GM23338 (cell line): ENCODE results near the gene RBP7. TPM values are rescaled to one million over a fixed set of nuclear protein-coding genes. Genes with fewer than 3 reads are reported as not detected.

Source experiments
- ATAC-seq: fragments of 200-7000 bp; cut with Tn5 transposase; 3 replicates; pipeline ENCODE4 v1.9.1; 2020
- DNase-seq: peaks from one replicate; pipeline ENCODE4 v3.0.0-alpha.2; 2015; ENCODE audit warnings: low spot score
- H2AFZ ChIP-seq: fragments of 200-600 bp; sonication (generic); 2 replicates; pipeline ENCODE4 v1.8.0; 2016; ENCODE audit warnings: antibody characterized with exemption, mild to moderate bottlenecking, moderate library complexity
- H3F3A ChIP-seq: fragments of 200-600 bp; sonication (generic); replicated peaks from 2 replicates; pipeline ENCODE4 v1.8.0; 2017; ENCODE audit warnings: antibody characterized with exemption, mixed run types, low read depth
- H3K27ac ChIP-seq: fragments of 200-600 bp; sonication (generic); 2 replicates; pipeline ENCODE4 v1.6.1; 2016; ENCODE audit warnings: low read depth
- H3K27me3 ChIP-seq: fragments of 200-600 bp; sonication (generic); 2 replicates; pipeline ENCODE4 v1.8.0; 2016; ENCODE audit warnings: mild to moderate bottlenecking, mixed run types, moderate library complexity; ENCODE audit not compliant: insufficient read depth
- H3K36me3 ChIP-seq: fragments of 200-600 bp; sonication (generic); 2 replicates; pipeline ENCODE4 v1.8.0; 2016; ENCODE audit warnings: mild to moderate bottlenecking; ENCODE audit not compliant: insufficient read depth
- H3K4me1 ChIP-seq: fragments of 200-600 bp; sonication (generic); 2 replicates; pipeline ENCODE4 v1.8.0; 2016; ENCODE audit warnings: mild to moderate bottlenecking, moderate library complexity; ENCODE audit not compliant: insufficient read depth
- H3K4me2 ChIP-seq: fragments of 200-600 bp; sonication (generic); 2 replicates; pipeline ENCODE4 v1.7.1; 2017; ENCODE audit warnings: mixed run types
- H3K4me3 ChIP-seq: fragments of 200-600 bp; sonication (generic); 2 replicates; pipeline ENCODE4 v1.6.1; 2016; ENCODE audit warnings: mixed run types
- H3K79me2 ChIP-seq: fragments of 200-600 bp; sonication (generic); replicated peaks from 2 replicates; pipeline ENCODE4 v1.8.0; 2017; ENCODE audit warnings: mild to moderate bottlenecking; ENCODE audit not compliant: insufficient read depth
- H3K9me2 ChIP-seq: fragments of 200-600 bp; sonication (generic); 2 replicates; pipeline ENCODE4 v1.8.0; 2017; ENCODE audit not compliant: insufficient read depth
- H4K20me1 ChIP-seq: fragments of 200-600 bp; sonication (generic); replicated peaks from 2 replicates; pipeline ENCODE4 v1.8.0; 2017; ENCODE audit warnings: mild to moderate bottlenecking; ENCODE audit not compliant: insufficient read depth
- H3K27ac Mint-ChIP-seq: 2 replicates; pipeline ENCODE4 v1.8.0; 2020; ENCODE audit warnings: inconsistent platforms, mild to moderate bottlenecking, moderate library complexity, mixed read lengths
- H3K27me3 Mint-ChIP-seq: 3 replicates; pipeline ENCODE4 v1.8.0; 2022; ENCODE audit warnings: low read depth, mild to moderate bottlenecking, moderate library complexity, mixed read lengths, inconsistent platforms; ENCODE audit not compliant: insufficient read depth, poor library complexity
- H3K36me3 Mint-ChIP-seq: 3 replicates; pipeline ENCODE4 v1.8.0; 2021; ENCODE audit warnings: low read depth, mild to moderate bottlenecking, inconsistent platforms, moderate library complexity, mixed read lengths
- H3K4me1 Mint-ChIP-seq: 3 replicates; pipeline ENCODE4 v1.8.0; 2020; ENCODE audit warnings: mild to moderate bottlenecking, inconsistent platforms, mixed read lengths
- H3K4me3 Mint-ChIP-seq: 3 replicates; pipeline ENCODE4 v1.8.0; 2021; ENCODE audit warnings: moderate library complexity, mild to moderate bottlenecking, inconsistent platforms, mixed read lengths
- H3K9me3 Mint-ChIP-seq: 3 replicates; pipeline ENCODE4 v1.8.0; 2020; ENCODE audit warnings: moderate library complexity, mild to moderate bottlenecking, inconsistent platforms, mixed read lengths
- CREB1 ChIP-seq: fragments of 250-450 bp; sonication (Bioruptor Pico); IDR thresholded peaks from 2 replicates; pipeline ENCODE4 v1.5.0; 2020; ENCODE audit warnings: low read depth, mild to moderate bottlenecking, moderate library complexity
- CTCF ChIP-seq, 2 experiments: fragments of 200-600 bp in 1 of 2; sonication (generic) in 1 of 2; conservative IDR thresholded peaks; 2 replicates each; pipeline versions ENCODE4 v1.5.1 to v1.6.1; 2016 to 2017; ENCODE audit warnings: antibody characterized with exemption in 2 of 2, low read depth in 2 of 2, mild to moderate bottlenecking in 2 of 2, moderate library complexity in 1 of 2
- ETS1 ChIP-seq: IDR thresholded peaks from 2 replicates; pipeline ENCODE4 v1.6.1; 2016; ENCODE audit warnings: antibody characterized with exemption
- EZH2 ChIP-seq: fragments of 200-600 bp; sonication (generic); IDR thresholded peaks from one replicate; pipeline ENCODE4 v1.8.0; 2017; ENCODE audit warnings: antibody characterized with exemption, mild to moderate bottlenecking, low read depth; ENCODE audit not compliant: unreplicated experiment
- EZH2phosphoT487 ChIP-seq: fragments of 200-600 bp; sonication (generic); IDR thresholded peaks from one replicate; pipeline ENCODE4 v1.8.1; 2018; ENCODE audit warnings: antibody characterized with exemption; ENCODE audit not compliant: unreplicated experiment
- JUNB ChIP-seq: IDR thresholded peaks from one replicate; pipeline ENCODE4 v1.6.1; 2016; ENCODE audit warnings: antibody characterized with exemption; ENCODE audit not compliant: unreplicated experiment
- NANOG ChIP-seq: IDR thresholded peaks from 2 replicates; pipeline ENCODE4 v1.6.1; 2016; ENCODE audit warnings: antibody characterized with exemption, borderline replicate concordance
- POLR2AphosphoS5 ChIP-seq: IDR thresholded peaks from 2 replicates; pipeline ENCODE4 v1.6.1; 2016; ENCODE audit warnings: antibody characterized with exemption, low read depth
- REST ChIP-seq: IDR thresholded peaks from one replicate; pipeline ENCODE4 v1.6.1; 2018; ENCODE audit warnings: antibody characterized with exemption; ENCODE audit not compliant: unreplicated experiment
- STAT1 ChIP-seq: IDR thresholded peaks from one replicate; pipeline ENCODE4 v1.6.1; 2016; ENCODE audit warnings: antibody characterized with exemption; ENCODE audit not compliant: unreplicated experiment
- ZNF114 ChIP-seq: fragments of 250-450 bp; sonication (Bioruptor Pico); IDR thresholded peaks from 2 replicates; pipeline ENCODE4 v1.5.0; 2020; ENCODE audit warnings: mild to moderate bottlenecking, moderate library complexity
- ZNF331 ChIP-seq: fragments of 250-450 bp; sonication (Bioruptor Pico); IDR thresholded peaks from 2 replicates; pipeline ENCODE4 v1.5.0; 2020; ENCODE audit warnings: low read depth, mild to moderate bottlenecking, moderate library complexity
- ZNF462 ChIP-seq: fragments of 250-450 bp; sonication (Bioruptor Pico); IDR thresholded peaks from 2 replicates; pipeline ENCODE4 v1.5.0; 2020; ENCODE audit warnings: mild to moderate bottlenecking, moderate library complexity
- polyA plus RNA-seq: library from polyadenylated mRNA; unstranded; fragments of >200 nt; fragmentation: Nextera tagmentation; extraction: Ambion mirVana; gene quantifications from 2 replicates; pipeline ENCODE4 v1.2.1, GENCODE V29; 2016
- total RNA-seq: library from RNA; depleted of rRNA; stranded (reverse); fragments of >200 nt; shearing (Covaris generic); gene quantifications from 2 replicates; pipeline ENCODE4 v1.2.3, GENCODE V29; 2014

Gene RBP7
- total and polyA plus RNA-seq, 2 experiments from 2014 or later: 3.2 to 16.7 TPM

GRCh38 chr1:10054465-10054864, 57.4 kb downstream of the RBP7 start:
- no peak for ATAC-seq
- Histone ChIP-seq H2AFZ (no peak overlapping the region), H4K20me1 (peaks cover 38% of the 10 kb centered on the region), H3K4me1 (peaks cover 4% of the 10 kb centered on the region), H3K27me3 (no peaks in the 10 kb centered on the region), H3K4me3 (no peak overlapping the region), H3F3A (0 out of 2 replicates have a peak, but pooled peaks cover 3% of the 10 kb centered on the region), H3K9me2 (no peaks in the 10 kb centered on the region), H3K36me3 (no peaks in the 10 kb centered on the region), H3K27ac (peak overlapping the region; percentile 8; the same call in 1 of the 2 replicates), H3K4me2 (no peak overlapping the region), H3K79me2 (peaks cover 100% of the 10 kb centered on the region)
- peaks cover 3% of the 10 kb centered on the region for H3K27me3 Mint-ChIP-seq
- H3K36me3 Mint-ChIP-seq: peaks cover 10% of the 10 kb centered on the region
- TF ChIP-seq CTCF (conservative IDR thresholded peaks at IDR 0.05; ENCODE audit: low read depth in 2 of 2) (no peak), ZNF462 (CRISPR knock-in tag) (no peak), EZH2 (no peak), REST (no peak), ZNF114 (no peak), POLR2AphosphoS5 (no peak), NANOG (no peak), CREB1 (no peak), ZNF331 (CRISPR knock-in tag) (no peak), STAT1 (no peak), EZH2phosphoT487 (no peak), ETS1 (no peak), JUNB (no peak)
- no peak overlapping the region for H3K4me3 Mint-ChIP-seq
- DNase-seq: no peak
- no peaks in the 10 kb centered on the region for H3K9me3 Mint-ChIP-seq
- H3K27ac Mint-ChIP-seq: no peak overlapping the region
- peaks cover 21% of the 10 kb centered on the region for H3K4me1 Mint-ChIP-seq
